ENCODE results near the gene CEP83. TPM values are rescaled to one million over a fixed set of nuclear protein-coding genes. Genes with fewer than 3 reads are reported as not detected.

The CEP83 gene
- total and polyA plus RNA-seq, 4 experiments from 2014 or later, result 3.6 to 14.8 (median 8.9) TPM

DNA sequence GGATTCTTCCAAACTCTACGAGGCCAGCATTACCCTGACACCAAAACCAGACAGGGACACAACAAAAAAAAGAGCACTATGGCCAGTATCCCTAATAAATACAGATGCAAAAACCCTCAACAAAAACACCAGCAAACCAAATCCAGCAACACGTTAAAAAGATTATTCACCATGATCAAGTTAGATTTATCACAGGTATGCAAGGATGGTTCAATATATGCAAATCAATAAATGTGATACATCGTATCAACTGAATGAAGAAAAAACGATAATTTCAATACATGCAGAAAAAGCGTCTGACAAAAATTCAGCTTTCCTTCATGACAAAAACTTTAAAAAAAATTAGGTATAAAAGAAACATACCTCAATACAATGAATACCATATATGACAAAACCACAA is 99.9 kb downstream of the CEP83 start:
- CTCF ChIA-PET (ENCODE audit: partially characterized antibody), result no interaction called here
- H3K27me3 ChIP-seq (ENCODE audit: insufficient read depth, low read length), result no peaks in the 10 kb centered on the region
- no peaks in the 10 kb centered on the region for H3K4me1 ChIP-seq (ENCODE audit: insufficient read depth, low read length)
- peaks cover 56 to 67% of the 10 kb centered on the region in 2 donors for H3K36me3 Mint-ChIP-seq
- no peak overlapping the region for H3K4me3 Mint-ChIP-seq
- intact Hi-C loops (cut with micrococcal nuclease), result no loop called here
- H3K9me3 ChIP-seq (ENCODE audit: control insufficient read depth in 1 of 2, low read length in 2 of 2), result peaks cover 0 to 12% of the 10 kb centered on the region in 2 donors
- no peaks in the 10 kb centered on the region for H3K36me3 ChIP-seq (ENCODE audit: insufficient read depth, low read length)
- no peaks in the 10 kb centered on the region for H3K4me1 Mint-ChIP-seq
- peaks cover 0 to 71% (median 41%) of the 10 kb centered on the region in 8 donors for H3K9me3 Mint-ChIP-seq
- no peak overlapping the region for H3K27ac ChIP-seq (ENCODE audit: low read depth, low read length)
- POLR2A ChIA-PET (ENCODE audit: partially characterized antibody), result no interaction called here
- DNase-seq, result no peak
- H3K27me3 Mint-ChIP-seq, result no peaks in the 10 kb centered on the region
- H3K27ac Mint-ChIP-seq, result no peak overlapping the region
- no peak overlapping the region for H3K4me3 ChIP-seq (ENCODE audit: low read length in 2 of 2)

DNA sequence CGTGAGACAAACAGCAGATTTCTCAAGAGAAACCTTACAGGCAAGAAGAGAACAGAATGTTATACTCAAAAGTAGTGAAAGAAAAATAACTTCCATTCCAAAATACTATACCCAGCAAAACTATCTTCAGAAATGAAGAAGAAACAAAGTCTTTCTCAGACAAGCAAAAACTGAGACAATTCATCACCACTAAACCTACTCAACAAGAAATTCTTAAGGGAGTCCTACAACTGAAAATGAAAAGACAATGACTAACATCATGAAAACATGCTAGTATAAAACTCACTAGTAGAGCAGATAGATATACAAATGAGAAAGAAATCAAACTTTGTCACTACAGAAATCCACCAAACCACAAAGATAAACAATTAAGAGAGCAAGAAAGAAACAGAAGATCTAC is 106.5 kb downstream of the CEP83 start:
- ChIA-PET POLR2A (ENCODE audit: partially characterized antibody) (no interaction called here), CTCF (ENCODE audit: partially characterized antibody) (no interaction called here)
- Mint-ChIP-seq H3K27me3 (no peaks in the 10 kb centered on the region), H3K4me1 (no peaks in the 10 kb centered on the region), H3K36me3 (peaks cover 69 to 82% of the 10 kb centered on the region in 2 donors), H3K9me3 (peaks cover 7 to 95% (median 67%) of the 10 kb centered on the region in 8 donors), H3K4me3 (no peak overlapping the region), H3K27ac (no peak overlapping the region)
- Histone ChIP-seq H3K36me3 (ENCODE audit: insufficient read depth, low read length) (no peaks in the 10 kb centered on the region), H3K4me1 (ENCODE audit: insufficient read depth, low read length) (no peaks in the 10 kb centered on the region), H3K9me3 (ENCODE audit: control insufficient read depth in 1 of 2, low read length in 2 of 2) (peaks cover 6 to 21% of the 10 kb centered on the region in 2 donors), H3K27ac (ENCODE audit: low read depth, low read length) (no peak overlapping the region), H3K4me3 (ENCODE audit: low read length in 2 of 2) (no peak overlapping the region), H3K27me3 (ENCODE audit: insufficient read depth, low read length) (no peaks in the 10 kb centered on the region)
- intact Hi-C loops (cut with micrococcal nuclease), result no loop called here
- no peak for DNase-seq

DNA sequence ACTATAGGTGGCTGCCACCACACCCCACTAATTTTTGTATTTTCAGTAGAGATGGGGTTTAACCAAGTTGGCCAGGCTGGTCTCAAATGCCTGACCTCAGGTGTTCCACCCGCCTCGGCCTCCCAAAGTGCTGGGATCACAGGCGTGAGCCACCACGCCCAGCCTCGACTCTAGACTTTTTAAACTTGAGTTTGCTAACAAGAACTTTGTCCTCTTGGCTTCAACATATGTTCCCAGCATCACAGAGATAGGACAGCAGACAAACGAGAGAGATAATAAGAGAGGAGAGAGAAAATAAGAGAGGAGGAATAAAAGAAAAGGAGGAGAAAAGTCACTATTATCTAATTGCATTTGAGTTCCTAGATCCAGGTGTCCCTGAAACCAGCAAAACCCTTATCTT is 119.1 kb downstream of the CEP83 start:
- POLR2A ChIA-PET (ENCODE audit: partially characterized antibody), result no interaction called here
- Mint-ChIP-seq H3K4me1 (no peaks in the 10 kb centered on the region), H3K27me3 (no peaks in the 10 kb centered on the region), H3K36me3 (peaks cover 9 to 41% of the 10 kb centered on the region in 2 donors), H3K9me3 (peaks cover 0 to 3% (median 0%) of the 10 kb centered on the region in 8 donors), H3K27ac (no peak overlapping the region), H3K4me3 (no peak overlapping the region)
- Histone ChIP-seq H3K27ac (ENCODE audit: low read depth, low read length) (no peak overlapping the region), H3K4me1 (ENCODE audit: insufficient read depth, low read length) (no peaks in the 10 kb centered on the region), H3K9me3 (ENCODE audit: control insufficient read depth in 1 of 2, low read length in 2 of 2) (no peaks in the 10 kb centered on the region), H3K36me3 (ENCODE audit: insufficient read depth, low read length) (no peaks in the 10 kb centered on the region), H3K4me3 (ENCODE audit: low read length in 2 of 2) (no peak overlapping the region), H3K27me3 (ENCODE audit: insufficient read depth, low read length) (no peaks in the 10 kb centered on the region)
- DNase-seq, result no peak
- intact Hi-C loops (cut with micrococcal nuclease), result no loop called here
- CTCF ChIA-PET (ENCODE audit: partially characterized antibody), result no interaction called here

DNA sequence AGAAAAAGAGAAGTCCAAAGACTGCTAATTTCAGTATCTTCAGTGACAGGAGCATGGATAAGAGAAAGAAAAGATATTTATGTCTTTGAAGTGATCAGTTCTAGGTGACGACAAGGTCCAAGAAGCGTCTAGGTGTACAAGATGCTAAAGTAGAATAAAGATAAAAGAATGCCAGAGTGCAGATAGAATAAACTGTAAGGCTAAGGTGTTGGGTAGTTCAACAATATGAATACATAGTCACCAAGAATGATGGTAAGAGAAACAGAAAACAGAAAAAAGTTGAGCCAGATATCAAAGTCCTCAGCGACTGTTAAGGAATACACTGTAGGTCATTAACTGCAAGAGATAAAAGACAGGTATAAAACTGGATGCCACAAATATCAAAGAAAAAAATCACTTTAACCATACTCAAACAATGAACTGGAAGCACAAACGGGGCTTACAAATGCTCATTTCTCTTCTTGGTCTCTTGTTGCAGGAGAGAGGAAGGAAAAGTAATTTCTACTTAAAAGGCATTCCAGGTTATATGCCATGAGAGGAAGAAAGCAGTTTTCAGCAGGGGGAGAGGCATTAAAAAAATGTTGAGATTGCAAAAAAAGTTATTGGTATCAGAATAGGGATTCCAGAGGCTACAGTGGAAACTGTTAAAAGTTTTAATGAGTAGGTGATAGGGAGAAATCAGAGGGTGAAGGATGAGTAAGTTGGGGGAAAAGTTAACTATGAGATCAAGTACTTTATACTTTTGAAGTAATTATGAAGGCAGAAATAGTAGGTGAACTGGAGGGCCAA is 121.5 kb downstream of the CEP83 start:
- Histone ChIP-seq H3K36me3 (ENCODE audit: insufficient read depth, low read length) (no peaks in the 10 kb centered on the region), H3K27ac (ENCODE audit: low read depth, low read length) (no peak overlapping the region), H3K27me3 (ENCODE audit: insufficient read depth, low read length) (no peaks in the 10 kb centered on the region), H3K4me3 (ENCODE audit: low read length in 2 of 2) (no peak overlapping the region), H3K4me1 (ENCODE audit: insufficient read depth, low read length) (no peaks in the 10 kb centered on the region), H3K9me3 (ENCODE audit: control insufficient read depth in 1 of 2, low read length in 2 of 2) (no peaks in the 10 kb centered on the region)
- Mint-ChIP-seq H3K27ac (no peak overlapping the region), H3K27me3 (no peaks in the 10 kb centered on the region), H3K4me3 (no peak overlapping the region), H3K4me1 (no peaks in the 10 kb centered on the region), H3K36me3 (peaks cover 3 to 32% of the 10 kb centered on the region in 2 donors), H3K9me3 (peaks cover 0 to 2% (median 0%) of the 10 kb centered on the region in 8 donors)
- ChIA-PET POLR2A (ENCODE audit: partially characterized antibody) (no interaction called here), CTCF (ENCODE audit: partially characterized antibody) (no interaction called here)
- no peak for DNase-seq
- intact Hi-C loops (cut with micrococcal nuclease), result no loop called here

DNA sequence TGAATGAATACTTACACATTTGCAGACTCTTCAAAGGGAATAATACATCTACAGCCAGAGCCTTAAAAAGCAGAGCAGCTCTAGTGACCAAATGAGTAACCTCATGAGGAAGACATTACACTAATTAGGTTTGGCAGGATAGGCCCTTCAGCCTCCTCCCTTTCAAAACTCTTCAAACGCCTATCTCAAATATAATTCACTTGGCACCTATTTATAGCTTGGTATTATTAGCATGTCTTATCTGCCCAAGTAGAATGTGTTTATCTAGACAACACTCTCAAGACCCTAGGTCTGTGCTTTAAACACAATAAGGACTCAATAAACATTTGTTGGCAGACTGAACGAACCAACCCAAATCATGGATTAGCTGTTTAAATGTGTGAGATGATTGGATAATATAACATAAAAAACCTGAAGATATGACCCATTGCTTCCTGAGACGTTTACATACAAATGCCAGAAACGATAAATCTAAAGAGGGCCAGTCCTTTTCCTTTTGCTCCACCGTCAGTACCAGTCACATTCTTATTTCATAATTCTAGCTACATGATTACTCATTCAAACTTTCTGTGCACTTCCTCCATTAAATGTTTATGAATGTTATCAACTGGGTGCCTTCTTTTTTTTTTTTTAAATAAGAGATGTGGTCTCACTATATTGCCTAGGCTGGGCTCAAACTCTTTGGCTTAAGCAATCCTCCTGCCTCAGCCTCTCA is 123.3 kb downstream of the CEP83 start:
- CTCF ChIA-PET (ENCODE audit: partially characterized antibody), result no interaction called here
- intact Hi-C loops (cut with micrococcal nuclease), result no loop called here

DNA sequence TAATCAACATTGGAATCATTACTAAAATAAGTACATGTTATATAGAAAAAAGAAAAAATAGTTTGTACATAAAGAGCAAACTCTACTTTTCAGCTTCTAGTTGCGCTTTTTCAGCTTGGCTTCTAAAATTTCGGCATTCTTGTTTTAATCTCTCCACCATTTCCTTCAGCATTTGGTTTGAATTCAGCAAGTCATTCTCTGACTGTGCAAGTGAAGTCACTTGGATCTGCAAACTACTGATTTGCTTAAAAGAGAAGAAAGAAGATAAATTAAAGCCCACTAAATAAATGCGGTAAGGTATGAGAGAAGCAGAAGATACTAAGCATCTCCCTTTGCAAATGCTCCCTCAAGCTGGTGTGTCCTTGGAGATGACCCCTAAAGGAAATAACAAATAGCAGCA is 126.3 kb downstream of the CEP83 start:
- Histone ChIP-seq H3K27ac (ENCODE audit: low read depth, low read length) (no peak overlapping the region), H3K4me3 (ENCODE audit: low read length in 2 of 2) (no peak overlapping the region), H3K4me1 (ENCODE audit: insufficient read depth, low read length) (no peaks in the 10 kb centered on the region), H3K9me3 (ENCODE audit: control insufficient read depth in 1 of 2, low read length in 2 of 2) (no peaks in the 10 kb centered on the region), H3K27me3 (ENCODE audit: insufficient read depth, low read length) (no peaks in the 10 kb centered on the region), H3K36me3 (ENCODE audit: insufficient read depth, low read length) (no peaks in the 10 kb centered on the region)
- CTCF ChIA-PET (ENCODE audit: partially characterized antibody), result no interaction called here
- no peaks in the 10 kb centered on the region for H3K4me1 Mint-ChIP-seq
- H3K27ac Mint-ChIP-seq, result no peak overlapping the region
- H3K27me3 Mint-ChIP-seq, result no peaks in the 10 kb centered on the region
- no peaks in the 10 kb centered on the region for H3K9me3 Mint-ChIP-seq
- no peak for DNase-seq
- no peak overlapping the region for H3K4me3 Mint-ChIP-seq
- intact Hi-C loops (cut with micrococcal nuclease), result no loop called here
- H3K36me3 Mint-ChIP-seq, result peaks cover 16 to 38% of the 10 kb centered on the region in 2 donors
- POLR2A ChIA-PET (ENCODE audit: partially characterized antibody), result no interaction called here

More for the DNA sequence above, 123.3 kb downstream of the CEP83 start:
- no peak for DNase-seq
- Mint-ChIP-seq H3K27ac (peak overlapping the region in 1 of 7 donors; percentile 37), H3K4me1 (no peaks in the 10 kb centered on the region), H3K4me3 (no peak overlapping the region), H3K9me3 (no peaks in the 10 kb centered on the region), H3K36me3 (peaks cover 5 to 32% of the 10 kb centered on the region in 2 donors), H3K27me3 (no peaks in the 10 kb centered on the region)
- POLR2A ChIA-PET (ENCODE audit: partially characterized antibody), result no interaction called here
- Histone ChIP-seq H3K27me3 (ENCODE audit: insufficient read depth, low read length) (no peaks in the 10 kb centered on the region), H3K27ac (ENCODE audit: low read depth, low read length) (no peak overlapping the region), H3K4me3 (ENCODE audit: low read length in 2 of 2) (no peak overlapping the region), H3K4me1 (ENCODE audit: insufficient read depth, low read length) (no peaks in the 10 kb centered on the region), H3K9me3 (ENCODE audit: control insufficient read depth in 1 of 2, low read length in 2 of 2) (no peaks in the 10 kb centered on the region), H3K36me3 (ENCODE audit: insufficient read depth, low read length) (no peaks in the 10 kb centered on the region)

DNA sequence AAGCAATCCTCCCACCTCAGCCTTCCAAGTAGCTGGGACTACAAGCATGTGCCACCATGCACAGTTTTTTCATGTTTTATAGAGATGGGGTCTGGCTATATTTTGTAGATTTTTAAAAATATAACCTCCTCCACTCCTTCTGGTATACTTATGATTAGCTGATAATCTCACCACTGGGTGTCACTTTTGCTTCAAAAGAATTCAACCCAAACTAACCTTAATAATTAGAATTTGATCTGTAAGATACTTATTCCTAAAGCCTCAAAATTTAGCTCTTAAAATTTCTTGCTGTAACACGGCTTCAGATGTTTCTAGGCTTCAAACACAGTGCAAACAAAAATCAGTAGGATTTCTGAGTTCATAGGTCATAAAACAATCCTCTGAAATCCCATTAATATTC is 130.3 kb downstream of the CEP83 start:
- Histone ChIP-seq H3K9me3 (ENCODE audit: control insufficient read depth in 1 of 2, low read length in 2 of 2) (no peaks in the 10 kb centered on the region), H3K27me3 (ENCODE audit: insufficient read depth, low read length) (no peaks in the 10 kb centered on the region), H3K4me1 (ENCODE audit: insufficient read depth, low read length) (no peaks in the 10 kb centered on the region), H3K36me3 (ENCODE audit: insufficient read depth, low read length) (no peaks in the 10 kb centered on the region), H3K27ac (ENCODE audit: low read depth, low read length) (no peak overlapping the region), H3K4me3 (ENCODE audit: low read length in 2 of 2) (no peak overlapping the region)
- Mint-ChIP-seq H3K4me1 (no peaks in the 10 kb centered on the region), H3K9me3 (no peaks in the 10 kb centered on the region), H3K27ac (peak overlapping the region in 1 of 7 donors; percentile 14), H3K27me3 (no peaks in the 10 kb centered on the region), H3K4me3 (no peak overlapping the region), H3K36me3 (peaks cover 32 to 63% of the 10 kb centered on the region in 2 donors)
- DNase-seq, result no peak
- POLR2A ChIA-PET (ENCODE audit: partially characterized antibody), result no interaction called here
- intact Hi-C loops (cut with micrococcal nuclease), result no loop called here
- CTCF ChIA-PET (ENCODE audit: partially characterized antibody), result no interaction called here
